Measurements from ENCODE around the gene IGLON5.

IGLON5 gene

DNA sequence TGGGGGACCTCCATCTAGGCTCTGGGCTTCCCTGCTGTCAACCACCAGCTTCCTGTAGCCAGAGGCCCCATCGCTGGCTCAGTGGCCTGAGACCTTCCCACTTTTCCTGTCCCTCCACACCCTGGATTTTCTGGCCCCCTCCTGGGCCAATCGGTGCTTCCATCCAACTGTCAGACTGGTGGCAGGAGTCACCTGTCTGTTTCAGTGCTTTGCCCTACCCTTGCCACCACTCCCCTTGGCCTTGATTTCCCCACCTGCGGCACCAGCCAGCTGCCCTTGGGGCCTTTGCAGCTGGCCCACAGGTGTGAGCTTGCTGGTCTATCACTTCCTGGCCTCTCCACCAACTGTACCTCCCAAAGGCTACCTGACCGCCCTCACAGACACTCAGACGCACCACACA lies 18.0 kb downstream of the IGLON5 start:
- ChIA-PET POLR2A (no interaction called here), CTCF (interaction anchor here (0.8 kb wide), 1 partner anchor 9 kb away, joined by 3 read pairs; no protein-coding TSS in a partner anchor)
- DNase-seq (ENCODE audit: extremely low spot score), result no peak
- TF ChIP-seq HDGF (IDR thresholded peaks at IDR 0.05; ENCODE audit: borderline replicate concordance) (no peak), NFRKB (IDR thresholded peaks at IDR 0.05) (no peak), FOXA1 (IDR thresholded peaks at IDR 0.05) (no peak), CTBP1 (IDR thresholded peaks at IDR 0.05; ENCODE audit: borderline replicate concordance) (no peak), ELF4 (IDR thresholded peaks at IDR 0.05) (no peak), ZNF384 (IDR thresholded peaks at IDR 0.05) (no peak), BHLHE40 (IDR thresholded peaks at IDR 0.05; ENCODE audit: borderline replicate concordance) (no peak), LEF1 (IDR thresholded peaks at IDR 0.05; ENCODE audit: borderline replicate concordance) (no peak)
- TF ChIP-seq, protein P1, sequence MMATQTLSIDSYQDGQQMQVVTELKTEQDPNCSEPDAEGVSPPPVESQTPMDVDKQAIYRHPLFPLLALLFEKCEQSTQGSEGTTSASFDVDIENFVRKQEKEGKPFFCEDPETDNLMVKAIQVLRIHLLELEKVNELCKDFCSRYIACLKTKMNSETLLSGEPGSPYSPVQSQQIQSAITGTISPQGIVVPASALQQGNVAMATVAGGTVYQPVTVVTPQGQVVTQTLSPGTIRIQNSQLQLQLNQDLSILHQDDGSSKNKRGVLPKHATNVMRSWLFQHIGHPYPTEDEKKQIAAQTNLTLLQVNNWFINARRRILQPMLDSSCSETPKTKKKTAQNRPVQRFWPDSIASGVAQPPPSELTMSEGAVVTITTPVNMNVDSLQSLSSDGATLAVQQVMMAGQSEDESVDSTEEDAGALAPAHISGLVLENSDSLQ (IDR thresholded peaks at IDR 0.05), result no peak

DNA sequence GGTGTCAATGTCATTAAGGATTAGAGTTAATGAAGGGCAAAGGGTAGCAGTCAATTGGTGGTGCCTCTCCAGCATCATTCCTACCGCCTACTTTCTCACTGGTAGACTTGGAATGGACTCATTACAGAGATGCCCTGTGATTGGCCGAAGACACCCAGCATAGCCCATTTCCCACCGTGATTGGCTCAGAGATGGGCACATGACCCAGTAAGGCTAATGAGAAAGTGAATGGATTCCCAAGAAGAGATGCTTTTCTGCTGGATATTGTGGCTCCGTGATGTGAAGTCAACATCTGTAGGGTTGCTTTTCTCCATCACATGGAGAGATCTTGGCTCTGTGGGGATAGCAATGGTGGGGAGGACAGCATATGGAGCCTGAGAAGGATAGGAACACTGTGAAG lies 18.9 kb downstream of the IGLON5 start:
- DNase-seq (ENCODE audit: extremely low spot score), result no peak
- TF ChIP-seq SUZ12 (IDR thresholded peaks at IDR 0.05) (no peak), TARDBP (IDR thresholded peaks at IDR 0.05) (no peak), SP1 (IDR thresholded peaks at IDR 0.05) (no peak), ZNF384 (IDR thresholded peaks at IDR 0.05) (no peak), ELF4 (IDR thresholded peaks at IDR 0.05) (no peak), FOXM1 (IDR thresholded peaks at IDR 0.05; ENCODE audit: borderline replicate concordance) (no peak), NFRKB (IDR thresholded peaks at IDR 0.05) (no peak), FOXK2 (IDR thresholded peaks at IDR 0.05) (no peak), HDGF (IDR thresholded peaks at IDR 0.05; ENCODE audit: borderline replicate concordance) (no peak), LEF1 (IDR thresholded peaks at IDR 0.05; ENCODE audit: borderline replicate concordance) (no peak), FOXA1 (IDR thresholded peaks at IDR 0.05) (no peak), BHLHE40 (IDR thresholded peaks at IDR 0.05; ENCODE audit: borderline replicate concordance) (no peak), ARNT (IDR thresholded peaks at IDR 0.05) (no peak), L3MBTL2 (conservative IDR thresholded peaks at IDR 0.05) (no peak), CTBP1 (IDR thresholded peaks at IDR 0.05; ENCODE audit: borderline replicate concordance) (no peak)
- TF ChIP-seq, protein P1 (IDR thresholded peaks at IDR 0.05), result no peak
- CTCF ChIA-PET, result no interaction called here
- POLR2A ChIA-PET, result no interaction called here

DNA sequence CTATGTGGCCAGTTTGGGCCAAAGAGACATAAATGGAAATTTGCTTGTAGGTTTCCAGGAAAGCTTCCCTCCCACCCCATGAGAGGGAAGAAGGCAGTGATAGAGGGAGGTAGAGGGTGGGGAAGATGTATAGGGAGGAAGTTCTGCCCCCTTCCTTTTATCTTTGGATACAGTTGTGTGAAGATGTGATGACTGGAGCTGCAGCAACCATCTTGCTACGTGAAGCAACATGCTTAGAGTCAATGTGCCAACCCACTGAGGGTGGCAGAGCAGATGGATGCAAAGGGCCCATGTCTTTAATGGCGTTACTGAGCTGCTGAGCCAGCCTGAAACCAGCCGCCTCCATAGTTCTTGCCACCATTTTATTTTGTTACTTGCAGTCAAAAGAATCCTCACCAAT lies 19.7 kb downstream of the IGLON5 start:
- ChIA-PET CTCF (no interaction called here), POLR2A (no interaction called here)
- DNase-seq (ENCODE audit: extremely low spot score), result no peak
- TF ChIP-seq CTBP1 (IDR thresholded peaks at IDR 0.05; ENCODE audit: borderline replicate concordance) (no peak), NFRKB (IDR thresholded peaks at IDR 0.05) (no peak), FOXA1 (IDR thresholded peaks at IDR 0.05) (no peak), ELF4 (IDR thresholded peaks at IDR 0.05) (no peak), ARNT (IDR thresholded peaks at IDR 0.05) (no peak), SP1 (IDR thresholded peaks at IDR 0.05) (no peak), HDGF (IDR thresholded peaks at IDR 0.05; ENCODE audit: borderline replicate concordance) (no peak), BHLHE40 (IDR thresholded peaks at IDR 0.05; ENCODE audit: borderline replicate concordance) (no peak), LEF1 (IDR thresholded peaks at IDR 0.05; ENCODE audit: borderline replicate concordance) (no peak), FOXM1 (IDR thresholded peaks at IDR 0.05; ENCODE audit: borderline replicate concordance) (no peak)
- TF ChIP-seq, protein P1 (IDR thresholded peaks at IDR 0.05), result no peak

DNA sequence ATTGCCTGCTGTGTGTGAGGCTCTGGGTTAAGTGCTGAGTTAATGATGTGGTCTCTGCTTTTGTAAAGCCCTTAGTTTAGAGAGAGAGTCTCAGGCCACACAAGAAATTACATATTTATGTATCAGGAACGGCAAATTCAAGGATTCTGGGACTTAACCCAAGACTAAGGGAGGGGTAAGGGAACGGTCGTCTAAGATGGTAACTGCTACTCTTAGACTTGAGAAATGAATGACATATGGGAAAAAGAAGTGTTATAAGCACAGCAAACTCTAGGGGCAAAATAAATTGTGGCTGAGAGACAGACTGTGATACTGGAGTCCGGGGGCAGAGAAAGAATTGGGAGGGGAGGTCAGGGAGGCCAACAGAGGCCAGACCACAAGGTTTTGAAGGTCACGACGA lies 20.3 kb downstream of the IGLON5 start:
- no peak for DNase-seq (ENCODE audit: extremely low spot score)
- TF ChIP-seq TARDBP (IDR thresholded peaks at IDR 0.05) (no peak), ARNT (IDR thresholded peaks at IDR 0.05) (no peak), LEF1 (IDR thresholded peaks at IDR 0.05; ENCODE audit: borderline replicate concordance) (no peak), ZNF384 (IDR thresholded peaks at IDR 0.05) (no peak), FOXM1 (IDR thresholded peaks at IDR 0.05; ENCODE audit: borderline replicate concordance) (no peak), BHLHE40 (IDR thresholded peaks at IDR 0.05; ENCODE audit: borderline replicate concordance) (no peak), FOXK2 (IDR thresholded peaks at IDR 0.05) (no peak), SP1 (IDR thresholded peaks at IDR 0.05) (no peak), SUZ12 (IDR thresholded peaks at IDR 0.05) (no peak), CTBP1 (IDR thresholded peaks at IDR 0.05; ENCODE audit: borderline replicate concordance) (no peak), L3MBTL2 (conservative IDR thresholded peaks at IDR 0.05) (no peak), FOXA1 (IDR thresholded peaks at IDR 0.05) (no peak), HDGF (IDR thresholded peaks at IDR 0.05; ENCODE audit: borderline replicate concordance) (no peak), ELF4 (IDR thresholded peaks at IDR 0.05) (no peak), NFRKB (IDR thresholded peaks at IDR 0.05) (no peak)
- TF ChIP-seq, protein P1 (IDR thresholded peaks at IDR 0.05), result no peak
- ChIA-PET CTCF (no interaction called here), POLR2A (no interaction called here)

DNA sequence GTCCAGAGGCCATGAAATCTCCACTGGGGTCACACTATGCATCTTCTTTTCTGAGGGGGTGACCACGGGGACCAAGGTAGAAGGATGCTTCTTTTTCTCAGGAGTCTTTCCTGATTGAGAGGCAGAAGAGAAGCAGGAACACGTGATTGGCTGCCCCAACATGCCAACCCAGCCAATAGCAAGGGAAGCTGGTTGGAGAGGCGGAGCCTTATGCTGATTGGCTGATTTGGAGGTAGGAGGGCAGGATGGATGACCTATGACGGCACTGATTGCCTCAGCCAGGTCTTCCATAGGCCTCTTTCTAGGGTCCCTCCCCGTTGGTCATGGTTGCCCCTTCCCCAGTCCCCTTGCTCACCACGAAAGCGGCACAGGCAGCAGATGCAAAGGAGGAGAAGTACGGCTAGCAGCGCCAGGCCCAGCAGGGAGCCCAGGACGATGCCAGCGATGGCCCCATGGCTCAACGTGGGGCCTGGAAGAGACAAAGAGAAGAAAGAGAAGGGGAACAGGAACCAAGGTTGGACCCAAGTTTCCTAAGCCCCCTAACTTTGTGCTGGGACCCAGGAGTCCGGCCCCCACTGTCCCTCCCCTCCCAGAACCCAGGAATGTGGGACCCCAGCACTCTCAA lies 22.5 kb downstream of the IGLON5 start:
- no peak for TF ChIP-seq CTBP1 (IDR thresholded peaks at IDR 0.05; ENCODE audit: borderline replicate concordance)
- no peak for TF ChIP-seq TARDBP (IDR thresholded peaks at IDR 0.05)
- no peak for TF ChIP-seq SP1 (IDR thresholded peaks at IDR 0.05)
- no peak for TF ChIP-seq FOXK2 (IDR thresholded peaks at IDR 0.05)
- TF ChIP-seq FOXM1 (IDR thresholded peaks at IDR 0.05; ENCODE audit: borderline replicate concordance), result no peak
- TF ChIP-seq, protein P1 (IDR thresholded peaks at IDR 0.05), result no peak
- no peak for TF ChIP-seq NFRKB (IDR thresholded peaks at IDR 0.05)
- TF ChIP-seq BHLHE40 (IDR thresholded peaks at IDR 0.05; ENCODE audit: borderline replicate concordance), result no peak
- no peak for TF ChIP-seq ARNT (IDR thresholded peaks at IDR 0.05)
- TF ChIP-seq L3MBTL2 (conservative IDR thresholded peaks at IDR 0.05), result no peak
- no peak for TF ChIP-seq ELF4 (IDR thresholded peaks at IDR 0.05)
- no peak for TF ChIP-seq FOXA1 (IDR thresholded peaks at IDR 0.05)
- no peak for TF ChIP-seq ZNF384 (IDR thresholded peaks at IDR 0.05)
- no peak for TF ChIP-seq SUZ12 (IDR thresholded peaks at IDR 0.05)
- no peak for TF ChIP-seq HDGF (IDR thresholded peaks at IDR 0.05; ENCODE audit: borderline replicate concordance)
- TF ChIP-seq LEF1 (IDR thresholded peaks at IDR 0.05; ENCODE audit: borderline replicate concordance), result no peak
- DNase-seq (ENCODE audit: extremely low spot score), result no peak
- ChIA-PET CTCF (no interaction called here), POLR2A (no interaction called here)
